ENCODE measurements around the gene SYNPO2.
A peak's percentile ranks its signal among the peaks of the same experiment; 100 is the strongest.
"Not testable (repeated sequence)": the region's sequence is repeated elsewhere in the genome, so short reads cannot be mapped to it uniquely, and the experiment has no call there.

SYNPO2 gene

DNA sequence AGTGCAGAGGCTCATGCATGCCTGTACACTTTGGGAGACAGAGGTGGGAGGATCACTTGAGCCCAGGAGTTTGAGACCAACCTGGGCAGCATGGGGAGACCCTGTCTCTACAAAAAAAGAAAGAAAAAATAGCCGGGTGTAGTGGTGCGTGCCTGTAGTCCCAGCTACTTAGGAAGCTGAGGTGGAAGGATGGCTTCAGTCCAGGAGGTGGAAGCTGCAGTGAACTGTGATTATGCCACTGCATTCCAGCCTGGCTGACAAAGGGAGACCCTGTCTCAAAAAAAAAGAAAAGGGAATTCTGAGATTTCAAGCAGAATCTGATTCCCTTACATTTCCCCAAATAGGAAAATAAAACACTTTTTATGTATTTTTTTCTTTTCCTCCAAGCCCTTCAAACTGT, 83.5 kb downstream of the SYNPO2 start:
- no peak for FAIRE-seq

DNA sequence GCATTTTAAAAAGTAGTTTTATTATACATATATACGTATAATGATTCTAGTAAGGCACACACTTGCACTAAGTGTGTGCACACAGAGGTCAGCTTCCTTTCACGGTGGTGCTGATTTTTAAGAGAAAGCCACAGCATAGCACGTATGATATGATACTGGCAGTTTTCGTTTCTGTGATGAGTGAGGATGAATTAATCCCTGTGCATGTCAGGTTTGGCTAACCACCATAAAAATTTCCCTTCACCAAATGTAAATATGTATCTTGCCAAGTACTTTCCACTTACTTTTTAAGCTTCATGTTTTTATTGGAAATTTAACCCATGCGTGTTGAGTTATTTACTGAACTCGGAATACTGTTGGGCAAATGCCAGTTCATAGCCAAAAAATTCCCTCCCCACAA, 84.6 kb downstream of the SYNPO2 start:
- FAIRE-seq = no peak
- DNase-seq (ENCODE audit: insufficient read length, low spot score) = no peak

More for the DNA sequence above, 83.5 kb downstream of the SYNPO2 start:
- DNase-seq (ENCODE audit: insufficient read length, low spot score) = no peak

DNA sequence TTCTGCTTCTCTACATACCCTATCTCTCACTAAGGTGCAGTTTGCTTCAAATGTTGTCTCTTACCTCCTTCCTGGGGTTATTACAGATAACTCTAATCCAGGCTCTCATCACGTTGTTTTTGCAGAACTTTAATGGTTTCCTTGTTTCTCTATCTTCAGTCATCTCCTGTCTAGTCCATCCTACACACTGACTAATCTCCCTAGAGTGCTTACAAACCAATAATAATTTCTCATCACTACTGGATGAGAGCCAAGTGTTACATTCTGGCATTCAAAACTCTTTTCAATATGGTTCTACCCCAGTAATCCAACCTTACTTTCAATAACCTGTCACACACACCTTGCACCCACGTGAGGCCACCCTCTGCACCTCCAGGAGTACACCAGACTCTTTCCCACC, 86.1 kb downstream of the SYNPO2 start:
- no peak for DNase-seq (ENCODE audit: insufficient read length, low spot score)
- FAIRE-seq = no peak

DNA sequence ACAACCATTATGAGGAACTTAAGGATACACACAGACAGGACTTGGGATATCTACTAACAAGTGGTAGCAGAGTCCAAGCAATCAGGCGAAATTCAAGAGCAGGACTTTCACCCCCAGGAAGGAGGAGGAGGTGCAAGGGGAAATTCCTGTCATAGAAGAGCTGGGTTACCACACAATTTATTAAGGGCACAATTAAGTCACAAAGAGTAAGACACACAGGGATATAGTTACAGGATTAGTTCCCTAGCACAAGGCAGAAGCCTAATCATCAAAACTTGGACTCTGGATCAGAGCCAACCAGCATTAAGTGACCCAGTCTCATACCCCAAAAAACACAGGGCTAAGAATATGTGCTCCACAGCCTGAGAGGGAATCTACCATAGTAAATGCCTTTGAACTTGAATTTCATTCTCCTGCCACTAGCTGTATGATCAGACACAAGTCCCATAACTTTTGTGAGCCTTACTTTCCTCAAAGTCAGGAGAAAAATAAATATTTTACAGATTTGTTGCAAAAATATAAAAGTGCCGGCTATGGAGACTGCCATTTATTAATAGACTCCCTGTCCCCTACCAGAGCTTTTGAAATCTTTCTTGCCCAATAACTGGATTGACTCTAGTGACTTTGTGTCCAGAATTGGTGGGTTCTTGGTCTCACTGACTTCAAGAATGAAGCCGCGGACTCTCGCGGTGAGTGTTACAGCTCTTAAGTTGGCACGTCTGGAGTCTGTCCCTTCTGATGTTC, 87.0 kb downstream of the SYNPO2 start:
- DNase-seq (ENCODE audit: insufficient read length, low spot score) = no peak
- no peak for FAIRE-seq

DNA sequence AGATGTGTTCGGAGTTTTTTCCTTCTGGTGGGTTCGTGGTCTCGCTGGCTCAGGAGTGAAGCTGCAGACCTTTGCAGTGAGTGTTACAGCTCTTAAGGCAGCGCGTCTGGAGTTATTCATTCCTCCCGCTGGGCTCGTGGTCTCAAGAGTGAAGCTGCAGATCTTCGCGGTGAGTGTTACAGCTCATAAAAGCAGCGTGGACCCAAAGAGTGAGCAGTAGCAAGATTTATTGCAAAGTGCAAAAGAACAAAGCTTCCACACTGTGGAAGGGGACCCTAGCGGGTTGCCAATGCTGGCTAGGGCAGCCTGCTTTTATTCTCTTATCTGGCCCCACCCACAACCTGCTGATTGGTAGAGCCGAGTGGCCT, 87.5 kb downstream of the SYNPO2 start:
- not testable (repeated sequence) for DNase-seq (ENCODE audit: insufficient read length, low spot score); FAIRE-seq

DNA sequence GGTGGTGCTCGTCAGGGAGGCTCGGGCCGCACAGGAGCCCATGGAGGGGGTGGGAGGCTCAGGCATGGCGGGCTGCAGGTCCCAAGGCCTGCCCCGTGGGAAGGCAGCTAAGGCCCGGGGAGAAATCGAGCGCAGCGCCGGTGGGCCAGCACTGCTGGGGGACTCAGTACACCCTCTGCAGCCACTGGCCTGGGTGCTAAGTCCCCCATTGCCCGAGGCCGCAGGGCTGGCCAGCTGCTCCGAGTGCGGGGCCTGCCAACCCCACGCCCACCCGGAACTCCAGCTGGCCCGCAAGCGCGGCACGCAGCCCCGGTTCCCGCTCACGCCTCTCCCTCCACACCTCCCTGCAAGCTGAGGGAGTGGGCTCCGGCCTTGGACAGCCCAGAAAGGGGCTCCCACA, 88.4 kb downstream of the SYNPO2 start:
- not testable (repeated sequence) for FAIRE-seq; DNase-seq (ENCODE audit: insufficient read length, low spot score)

DNA sequence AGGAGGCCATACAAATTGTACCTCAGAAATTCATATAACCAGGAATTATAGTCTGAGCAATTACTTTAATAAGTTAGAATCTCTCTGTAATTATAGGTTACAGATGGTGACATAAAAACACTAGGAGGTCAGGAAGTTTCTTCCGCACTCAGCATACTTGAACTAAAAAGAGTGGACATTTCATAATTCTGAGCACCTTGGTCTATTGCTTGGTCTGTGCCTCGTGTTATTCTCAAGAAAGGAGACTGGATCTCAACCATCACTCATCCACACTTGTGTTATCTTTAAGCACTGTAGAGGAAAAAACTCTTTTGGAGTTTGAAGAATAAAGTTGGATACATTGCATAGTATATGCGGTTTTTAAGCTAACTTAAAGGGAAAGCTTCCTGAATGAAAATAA, 91.1 kb downstream of the SYNPO2 start:
- no peak for FAIRE-seq
- DNase-seq (ENCODE audit: insufficient read length, low spot score) = no peak

DNA sequence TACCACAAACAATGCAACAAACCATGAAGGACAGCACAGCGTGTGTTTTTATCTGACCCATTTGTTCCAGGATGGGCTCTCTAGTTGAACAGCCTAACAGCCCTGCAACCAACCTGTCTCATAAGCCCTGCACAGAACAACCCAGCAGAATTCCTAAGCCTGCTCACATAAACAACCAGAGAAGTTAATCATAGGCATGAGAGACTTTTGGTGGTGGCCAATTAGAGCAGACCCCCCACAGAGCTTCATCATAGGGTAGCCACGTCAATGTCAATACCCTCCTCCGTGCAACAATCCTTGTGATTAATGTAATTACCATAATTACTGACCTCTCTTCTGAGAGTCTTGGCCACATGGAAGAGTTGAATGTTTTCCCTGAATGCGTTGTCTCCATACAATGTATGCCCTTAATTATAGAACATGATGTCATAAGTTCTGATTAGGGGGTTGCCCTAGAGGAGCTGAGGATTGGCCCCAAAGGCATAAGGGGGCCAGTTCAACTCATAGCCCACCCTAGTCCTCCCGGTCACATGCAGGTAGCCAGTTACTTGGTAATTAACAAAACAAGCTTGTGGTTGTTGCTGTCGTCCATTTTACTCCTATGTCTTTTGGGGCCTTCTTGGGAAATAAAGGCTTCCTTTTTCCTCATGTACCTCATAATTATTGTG, 92.7 kb downstream of the SYNPO2 start:
- DNase-seq (ENCODE audit: insufficient read length, low spot score) (no peak), FAIRE-seq (no peak)

DNA sequence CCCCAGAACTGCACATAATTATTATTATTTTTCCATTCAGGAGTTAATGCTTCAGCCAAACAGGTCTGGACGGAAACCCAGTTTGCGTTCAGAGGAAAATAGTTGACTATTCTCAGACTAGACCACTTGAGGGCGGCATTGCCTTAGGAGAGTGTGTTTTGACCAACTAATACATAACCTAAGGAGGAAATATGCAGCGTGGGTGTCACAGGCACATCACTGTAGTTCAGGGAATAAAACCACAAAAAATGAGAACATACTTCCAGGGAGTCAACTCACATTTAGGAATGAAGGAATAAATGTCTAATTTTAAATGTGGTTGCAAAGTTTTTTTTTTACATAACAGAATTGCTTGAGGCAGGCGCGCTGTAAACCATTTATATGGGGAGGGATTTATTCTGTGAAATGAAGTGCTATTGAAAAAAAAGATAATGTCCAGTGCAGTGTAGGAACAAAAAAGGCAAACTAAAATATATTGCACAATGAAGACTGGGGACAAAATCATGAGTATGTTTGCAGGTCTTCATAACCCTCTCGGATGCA, 93.3 kb downstream of the SYNPO2 start:
- peak; percentile 36 for FAIRE-seq

DNA sequence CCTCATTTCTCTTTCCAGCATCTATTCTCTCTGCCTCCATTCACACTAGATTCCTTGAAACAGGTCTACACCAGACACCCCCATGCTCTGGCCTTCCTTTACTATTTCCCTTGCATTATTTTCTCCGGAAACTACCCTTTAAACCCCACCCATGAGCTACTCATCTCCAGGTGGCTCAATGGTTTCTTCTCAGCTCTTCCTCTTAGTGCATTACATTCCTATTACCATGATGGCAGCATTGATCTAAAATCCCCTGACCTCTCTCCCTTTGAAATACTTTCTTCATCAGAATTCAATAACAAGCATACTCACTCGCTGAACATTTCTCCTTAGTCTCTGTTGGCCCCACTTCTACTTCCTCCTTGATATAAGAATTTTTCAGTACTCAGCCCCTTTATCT, 94.6 kb downstream of the SYNPO2 start:
- FAIRE-seq = no peak

More for the DNA sequence above, 93.3 kb downstream of the SYNPO2 start:
- peak; percentile 72 for DNase-seq (ENCODE audit: insufficient read length, low spot score)

DNA sequence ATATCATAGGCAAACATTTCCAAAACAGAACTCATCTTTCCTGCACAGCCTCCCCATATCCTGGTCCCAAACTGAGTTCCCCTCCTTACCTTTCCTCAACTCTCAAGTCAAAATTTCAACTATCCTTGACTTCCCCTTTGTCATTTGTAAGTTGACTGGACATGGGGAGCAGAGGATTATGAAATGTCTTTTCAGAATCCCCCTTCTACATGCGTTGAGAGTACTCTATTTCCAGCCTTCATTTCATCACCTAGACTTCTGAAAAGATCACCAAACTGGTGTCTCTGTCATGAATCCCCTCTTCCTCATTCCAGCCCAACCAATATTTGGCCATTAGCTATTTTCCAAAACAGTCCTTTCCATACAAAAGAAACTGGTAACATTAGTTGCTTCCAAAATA, 95.2 kb downstream of the SYNPO2 start:
- no peak for DNase-seq (ENCODE audit: insufficient read length, low spot score)
- FAIRE-seq = no peak

More for the DNA sequence above, 94.6 kb downstream of the SYNPO2 start:
- no peak for DNase-seq (ENCODE audit: insufficient read length, low spot score)

DNA sequence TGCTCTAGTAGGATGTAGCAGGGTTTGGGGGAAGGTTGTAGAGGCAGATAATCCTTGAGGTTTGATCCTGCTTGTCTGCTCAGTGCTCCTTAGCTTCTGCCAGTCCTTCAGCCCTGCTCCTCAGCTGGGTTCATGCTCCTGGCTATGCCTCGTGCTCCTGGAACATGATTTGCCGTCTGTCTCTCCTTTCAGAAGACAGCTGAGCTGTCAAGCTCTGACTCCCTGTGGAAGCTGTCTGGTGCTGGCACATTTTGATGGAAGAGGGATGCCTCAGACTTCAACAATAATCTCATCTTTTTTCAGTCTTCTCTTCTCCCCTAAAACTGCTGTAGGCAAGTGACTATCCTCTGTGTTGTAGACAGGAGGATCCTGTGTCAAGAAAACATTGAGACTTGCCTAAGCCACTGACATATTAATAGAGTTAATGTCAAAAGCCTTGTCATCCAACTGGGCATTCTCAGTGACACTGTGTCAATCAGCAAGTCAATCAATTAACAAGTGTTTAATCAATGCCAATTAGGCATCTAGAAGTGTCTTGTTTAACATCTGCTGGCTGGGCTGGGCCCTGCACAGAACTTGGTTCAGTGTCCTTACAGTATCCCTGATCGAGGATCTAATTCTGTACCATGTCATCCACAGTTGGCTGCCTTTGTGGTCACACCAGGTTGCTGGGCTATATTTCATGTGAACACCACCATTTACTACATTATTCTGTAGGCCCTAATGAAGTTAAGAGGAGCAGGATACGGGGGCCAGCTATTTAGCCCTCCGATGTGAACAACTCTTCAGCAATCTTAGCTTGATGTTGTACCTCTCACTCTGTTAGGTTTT, 96.7 kb downstream of the SYNPO2 start:
- FAIRE-seq (no peak), DNase-seq (ENCODE audit: insufficient read length, low spot score) (no peak)

DNA sequence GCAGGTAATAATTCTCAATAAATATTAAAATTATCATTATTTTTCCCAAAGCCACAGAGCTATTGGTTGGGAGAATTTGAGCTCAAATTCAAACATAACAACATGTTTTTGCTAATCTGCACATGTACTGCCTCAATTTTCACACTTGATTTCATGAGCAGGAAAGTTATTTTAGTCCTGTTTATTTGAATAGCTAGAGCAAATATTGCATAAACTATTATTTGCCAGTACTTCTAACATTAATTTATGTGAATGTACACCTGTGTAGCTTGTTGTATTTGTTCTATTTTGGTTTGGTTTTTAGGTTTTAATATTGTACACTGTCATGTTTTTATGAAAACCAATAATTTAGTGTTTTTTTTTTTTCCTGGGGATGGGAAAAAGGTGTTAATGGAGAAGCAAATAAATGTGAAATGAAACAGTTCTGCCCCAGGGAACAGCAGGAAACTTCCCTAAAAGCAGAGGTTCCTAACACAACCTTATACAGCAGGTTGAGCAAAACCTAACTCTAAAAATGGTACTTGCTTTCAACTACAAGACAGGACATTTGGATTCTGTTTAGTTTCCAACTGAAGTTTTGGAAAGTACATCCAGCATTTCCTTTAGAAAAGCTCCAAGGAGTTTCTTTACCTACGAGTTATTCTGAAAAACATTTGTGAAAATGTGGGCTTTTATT, 99.4 kb downstream of the SYNPO2 start:
- DNase-seq (ENCODE audit: insufficient read length, low spot score) (no peak), FAIRE-seq (no peak)

DNA sequence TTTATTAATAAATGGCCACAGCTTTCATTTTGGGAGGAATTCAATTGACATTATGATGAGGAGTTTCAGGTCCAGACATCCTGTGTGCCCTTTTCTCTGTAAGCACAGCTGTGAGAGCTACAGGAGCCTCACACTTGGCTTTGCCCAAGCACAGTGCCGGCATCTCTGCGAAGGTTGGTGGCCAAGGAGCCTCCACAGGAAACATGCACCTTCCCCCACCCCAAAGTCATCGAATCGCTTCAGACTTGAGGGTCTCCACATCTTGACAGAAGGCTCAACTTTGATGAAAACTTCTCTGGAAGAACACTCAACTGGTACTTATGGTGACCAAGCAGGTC, 100.0 kb downstream of the SYNPO2 start:
- no peak for FAIRE-seq
- DNase-seq (ENCODE audit: insufficient read length, low spot score) = no peak

DNA sequence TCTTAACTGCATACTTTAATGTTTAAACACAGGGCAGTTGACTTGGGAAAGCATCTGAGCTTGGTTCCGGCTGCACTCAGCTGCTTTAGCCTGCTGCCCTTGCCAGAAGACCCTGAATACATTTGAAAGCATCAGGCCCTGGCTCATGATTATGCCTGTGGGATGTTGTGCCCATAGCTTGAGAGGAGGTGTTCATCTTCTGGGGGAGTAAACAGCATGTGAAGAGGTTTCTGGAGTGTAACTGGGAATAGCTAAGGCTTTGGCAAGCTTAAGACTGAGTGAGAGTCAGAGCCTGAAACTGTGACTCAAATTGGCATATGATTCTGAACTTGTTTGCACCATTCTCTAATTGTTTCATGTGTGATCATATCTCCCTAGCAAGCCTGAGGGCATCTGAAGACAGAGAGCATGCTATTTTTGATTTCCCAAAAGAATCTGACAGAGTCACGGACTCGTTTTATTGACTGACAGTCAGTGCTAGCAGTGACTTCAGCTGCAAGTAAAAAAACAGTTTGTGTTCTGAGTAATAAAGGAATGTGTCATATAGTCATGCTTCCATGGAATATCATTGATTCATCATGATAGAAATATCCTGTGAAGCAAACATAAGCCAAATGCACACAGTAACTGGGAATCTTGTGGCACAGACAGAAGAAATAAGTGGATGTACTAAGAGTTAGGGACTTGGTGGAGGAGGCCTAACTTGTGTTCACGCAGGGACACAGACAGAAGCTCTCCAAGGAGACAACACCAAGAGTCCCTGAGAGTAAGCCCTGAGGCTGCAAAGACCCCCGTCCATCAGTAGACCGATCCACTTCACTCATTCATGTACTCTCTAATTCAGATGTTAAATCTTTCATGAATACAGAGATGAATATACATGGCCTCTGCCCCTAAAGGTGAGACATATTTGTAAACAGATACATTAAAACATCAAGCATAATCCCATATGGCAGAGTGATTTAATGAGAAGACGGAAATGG, 100.7 kb downstream of the SYNPO2 start:
- FAIRE-seq = peak; percentile 88

DNA sequence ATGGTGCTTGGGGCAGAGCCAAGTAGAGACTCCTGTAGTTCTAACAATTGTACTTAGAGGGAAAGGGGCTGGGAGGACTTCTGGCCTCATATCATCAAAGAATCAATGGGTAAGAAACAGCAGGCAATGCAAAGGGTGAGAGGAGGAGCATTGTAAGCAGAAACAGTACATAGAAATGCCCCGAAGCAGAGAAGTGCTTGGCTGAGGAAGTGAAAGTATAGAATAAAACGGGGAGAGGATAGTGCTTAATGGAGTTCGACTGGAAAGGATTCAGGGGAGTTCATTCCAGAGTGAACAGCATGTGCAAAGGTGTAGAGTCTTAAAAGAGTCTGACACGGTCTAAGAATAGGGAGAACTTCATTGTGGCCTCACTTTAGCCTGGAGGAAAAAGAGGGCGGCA, 103.0 kb downstream of the SYNPO2 start:
- DNase-seq (ENCODE audit: insufficient read length, low spot score) (no peak), FAIRE-seq (no peak)

More for the DNA sequence above, 100.7 kb downstream of the SYNPO2 start:
- DNase-seq (ENCODE audit: insufficient read length, low spot score) = peak; percentile 44

DNA sequence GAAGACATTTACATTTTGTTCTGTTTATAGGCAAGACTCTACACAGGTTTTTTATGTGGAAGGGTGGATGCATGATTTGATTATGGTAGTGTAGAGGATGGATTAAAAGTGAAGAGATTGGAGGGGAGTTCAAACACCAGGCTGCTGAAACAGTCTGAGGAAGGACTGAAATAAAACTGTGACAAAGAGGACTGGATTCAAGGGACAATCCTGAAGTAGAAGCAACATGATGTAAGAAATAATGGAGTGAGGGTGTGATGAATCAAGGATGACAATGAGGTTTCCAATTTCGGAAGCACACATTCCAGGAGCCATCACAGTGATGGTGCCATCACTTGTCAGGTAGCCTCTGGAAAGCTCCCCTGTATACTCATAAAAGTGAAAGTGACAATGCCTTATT, 103.5 kb downstream of the SYNPO2 start:
- DNase-seq (ENCODE audit: insufficient read length, low spot score) = no peak
- FAIRE-seq = no peak

DNA sequence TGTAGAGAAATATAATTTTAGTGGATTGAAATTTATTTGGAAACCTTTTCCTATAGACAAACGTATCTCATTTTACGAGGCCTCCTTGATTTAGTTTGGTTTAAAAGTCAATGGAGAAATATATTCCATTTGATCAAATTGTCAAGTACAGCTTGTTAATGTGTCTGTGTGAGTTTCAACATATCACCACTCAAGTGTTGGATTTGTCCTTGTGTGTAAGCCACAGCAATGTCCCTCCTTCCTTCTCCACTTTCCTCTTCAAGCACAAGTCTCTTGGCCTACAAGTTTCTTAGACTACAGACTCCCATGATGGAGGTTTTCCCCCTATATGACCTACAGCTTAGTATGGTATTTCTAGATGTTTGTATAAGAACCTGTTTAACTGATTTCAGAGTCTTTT, 104.7 kb downstream of the SYNPO2 start:
- DNase-seq (ENCODE audit: insufficient read length, low spot score) = no peak
- no peak for FAIRE-seq

DNA sequence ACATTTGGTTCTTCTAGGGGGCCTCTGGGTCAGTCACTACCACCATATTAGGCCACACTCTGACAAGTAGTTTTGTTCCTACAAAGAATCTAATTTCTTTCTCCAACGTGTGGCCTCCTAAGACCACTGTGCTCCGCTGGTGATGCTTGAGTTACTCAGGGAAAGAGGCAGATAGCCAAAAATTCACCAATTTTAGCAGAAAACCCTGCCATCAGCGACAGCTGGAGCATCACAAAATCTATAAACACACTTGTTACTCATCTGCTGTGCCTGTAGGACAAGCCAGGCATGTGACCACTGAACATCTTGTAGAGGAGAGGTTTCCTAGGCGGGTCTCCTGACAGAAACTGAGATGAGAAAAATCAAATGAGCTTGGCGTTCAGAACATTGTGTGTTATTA, 105.4 kb downstream of the SYNPO2 start:
- DNase-seq (ENCODE audit: insufficient read length, low spot score) (no peak), FAIRE-seq (no peak)

All from HTR-8/SVneo (cell line).